Epithelial cell of esophagus (primary cell): Measurements from ENCODE around the gene MYO5B.
"Not testable (repeated sequence)": the region's sequence is repeated elsewhere in the genome, so short reads cannot be mapped to it uniquely, and the experiment has no call there.

Experiments
- DNase-seq: peaks from one replicate; pipeline ENCODE4 v3.0.0; 2010; ENCODE audit warnings: low read depth
- H3K4me3 ChIP-seq: 2 replicates; pipeline ENCODE4 v1.5.1; 2011; ENCODE audit warnings: mild to moderate bottlenecking, low read length, control low read depth
- CTCF ChIP-seq: IDR thresholded peaks from 2 replicates; pipeline ENCODE4 v1.5.1; 2011; ENCODE audit warnings: low read depth, mild to moderate bottlenecking, low read length, control low read depth, inconsistent platforms; ENCODE audit not compliant: insufficient read depth; ENCODE audit errors: missing control alignments

MYO5B gene

GRCh38 chr18:49798001-49798400, 396.9 kb downstream of the MYO5B start:
- no peak overlapping the region for H3K4me3 ChIP-seq
- no peak for TF ChIP-seq CTCF
- DNase-seq = no peak

GRCh38 chr18:49795612-49796552, 399.1 kb downstream of the MYO5B start:
- no peak for DNase-seq
- no peak for TF ChIP-seq CTCF
- H3K4me3 ChIP-seq = no peak overlapping the region

- no peak overlapping the region for H3K4me3 ChIP-seq
- TF ChIP-seq CTCF = no peak
Observed at GRCh38 chr18:49794743-49795142, 400.2 kb downstream of the MYO5B start.

GRCh38 chr18:49789560-49790134, 405.3 kb downstream of the MYO5B start:
- H3K4me3 ChIP-seq, DNase-seq: not testable (repeated sequence)

More at GRCh38 chr18:49794743-49795142, 400.2 kb downstream of the MYO5B start:
- no peak for DNase-seq

GRCh38 chr18:49788327-49788898, 406.5 kb downstream of the MYO5B start:
- peak; percentile 36 for DNase-seq
- no peak for TF ChIP-seq CTCF
- no peak overlapping the region for H3K4me3 ChIP-seq

DNA sequence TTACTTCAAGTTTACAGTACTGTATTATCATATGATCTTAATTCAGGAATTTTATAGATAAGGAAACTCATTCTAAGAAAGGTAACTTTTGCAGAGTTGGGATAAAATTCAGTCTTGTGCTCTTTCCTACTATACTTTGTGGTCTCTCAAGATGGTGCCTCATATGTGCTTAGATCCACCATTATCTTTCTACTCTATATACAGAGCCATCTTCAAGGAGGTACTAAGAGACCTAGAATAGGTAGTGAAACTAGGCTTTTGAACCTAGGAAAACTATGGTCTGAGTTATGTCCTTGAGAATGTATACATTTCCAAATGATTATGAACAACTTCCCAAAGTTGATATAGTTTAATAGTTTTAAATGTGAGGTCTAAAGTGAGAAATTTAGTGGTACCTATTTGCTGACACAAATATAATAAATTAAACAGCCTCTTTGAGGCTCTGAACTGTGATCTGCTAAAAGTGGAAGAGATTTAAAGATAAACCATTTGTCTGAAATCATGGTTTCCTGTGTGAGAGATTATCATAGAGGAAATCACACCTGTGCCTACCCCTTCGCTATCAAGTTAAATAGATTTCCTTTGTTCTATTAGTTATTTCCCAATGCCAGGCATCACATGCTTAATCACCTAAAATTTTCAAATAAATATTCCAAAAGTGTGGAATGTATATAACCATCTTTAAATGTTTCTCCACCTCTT, 408.8 kb downstream of the MYO5B start:
- no peak overlapping the region for H3K4me3 ChIP-seq
- no peak for DNase-seq
- TF ChIP-seq CTCF = no peak

DNA sequence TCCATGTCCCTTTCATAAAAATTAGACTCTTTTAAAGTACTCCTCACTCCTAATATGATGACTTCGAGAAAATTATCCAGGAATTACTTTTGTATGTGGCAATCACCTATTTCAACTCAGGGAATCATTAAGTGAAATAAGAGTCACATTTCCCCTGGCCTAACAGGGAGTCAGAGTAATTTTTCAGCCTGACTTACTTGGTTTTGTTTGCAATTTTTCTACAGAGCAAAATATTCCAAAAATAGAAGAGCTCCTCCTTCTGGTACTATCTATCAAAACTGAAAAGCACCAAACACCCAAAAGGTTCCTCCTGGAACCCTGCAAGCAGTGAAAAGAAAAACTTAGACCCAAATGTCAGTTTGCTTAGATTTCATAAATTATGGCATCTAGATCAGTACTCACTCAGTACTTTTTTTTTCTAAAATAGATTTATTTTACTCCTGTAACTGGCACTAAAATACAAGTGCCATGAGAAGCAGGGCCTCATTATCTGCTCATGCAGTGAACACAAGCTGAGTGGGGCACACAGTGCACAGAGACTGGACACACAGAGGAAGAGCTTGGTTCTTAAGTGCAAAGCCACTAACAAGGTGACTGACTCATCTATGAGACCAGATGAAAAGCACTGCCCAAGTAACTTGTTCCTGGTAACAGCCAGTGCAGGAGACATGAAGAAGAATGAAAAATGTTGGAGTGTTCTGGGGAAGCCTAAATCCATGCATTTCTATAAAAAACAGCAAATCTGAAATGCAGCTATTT, 410.3 kb downstream of the MYO5B start:
- peak; percentile 60 for DNase-seq
- H3K4me3 ChIP-seq = no peak overlapping the region
- TF ChIP-seq CTCF = peak; percentile 25

- DNase-seq, H3K4me3 ChIP-seq: not testable (repeated sequence)
Observed at GRCh38 chr18:49783631-49784030, 411.3 kb downstream of the MYO5B start.
